ENCODE data around the gene CFAP299.

GRCh38 chr4:80500613-80501012 lies 165.1 kb downstream of the CFAP299 start:
- TF ChIP-seq CTCF (IDR thresholded peaks at IDR 0.05; ENCODE audit: insufficient read depth, low read length, poor library complexity, severe bottlenecking) = no peak
- no peak for TF ChIP-seq EZH2phosphoT487 (conservative IDR thresholded peaks at IDR 0.05; ENCODE audit: low read length)
